ENCODE measurements around the gene SFXN4.

DNA sequence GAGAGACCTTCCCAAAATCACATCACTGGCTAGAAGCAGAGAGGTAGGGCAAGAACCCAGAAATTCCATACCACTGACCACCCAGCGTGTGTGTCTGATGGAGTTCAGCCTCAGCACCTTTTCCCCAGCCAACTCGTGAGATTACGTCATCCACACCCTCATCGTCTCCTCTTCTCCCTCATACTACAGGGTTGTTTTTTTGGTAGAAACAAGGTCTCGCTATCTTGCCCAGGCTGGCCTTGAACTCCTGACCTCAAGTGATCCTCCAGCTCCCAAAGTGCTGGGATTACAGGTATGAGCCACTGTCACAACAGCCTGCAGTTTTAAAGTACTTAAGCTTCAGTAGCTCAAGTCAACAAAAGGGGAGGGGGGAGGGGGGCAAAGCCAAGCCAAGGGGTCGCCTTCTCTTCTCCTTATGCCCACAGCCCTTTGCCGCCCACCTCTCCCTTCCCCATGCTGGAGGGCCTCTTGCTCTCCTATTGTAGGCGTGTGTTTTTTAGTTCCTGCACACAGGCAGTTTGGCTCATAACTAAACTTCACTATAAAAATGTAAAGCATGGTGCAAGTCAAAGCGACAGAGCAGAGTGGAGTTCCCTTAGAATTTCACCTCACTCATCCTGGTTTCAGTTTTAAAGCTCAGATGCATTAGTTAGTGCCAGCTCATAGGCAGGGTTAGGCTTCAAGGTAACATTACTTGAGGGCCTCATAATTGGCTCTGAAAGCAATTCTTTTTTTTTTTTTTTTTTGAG is 18.3 kb upstream of the SFXN4 start:
- TF ChIP-seq, protein P1, sequence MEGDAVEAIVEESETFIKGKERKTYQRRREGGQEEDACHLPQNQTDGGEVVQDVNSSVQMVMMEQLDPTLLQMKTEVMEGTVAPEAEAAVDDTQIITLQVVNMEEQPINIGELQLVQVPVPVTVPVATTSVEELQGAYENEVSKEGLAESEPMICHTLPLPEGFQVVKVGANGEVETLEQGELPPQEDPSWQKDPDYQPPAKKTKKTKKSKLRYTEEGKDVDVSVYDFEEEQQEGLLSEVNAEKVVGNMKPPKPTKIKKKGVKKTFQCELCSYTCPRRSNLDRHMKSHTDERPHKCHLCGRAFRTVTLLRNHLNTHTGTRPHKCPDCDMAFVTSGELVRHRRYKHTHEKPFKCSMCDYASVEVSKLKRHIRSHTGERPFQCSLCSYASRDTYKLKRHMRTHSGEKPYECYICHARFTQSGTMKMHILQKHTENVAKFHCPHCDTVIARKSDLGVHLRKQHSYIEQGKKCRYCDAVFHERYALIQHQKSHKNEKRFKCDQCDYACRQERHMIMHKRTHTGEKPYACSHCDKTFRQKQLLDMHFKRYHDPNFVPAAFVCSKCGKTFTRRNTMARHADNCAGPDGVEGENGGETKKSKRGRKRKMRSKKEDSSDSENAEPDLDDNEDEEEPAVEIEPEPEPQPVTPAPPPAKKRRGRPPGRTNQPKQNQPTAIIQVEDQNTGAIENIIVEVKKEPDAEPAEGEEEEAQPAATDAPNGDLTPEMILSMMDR (IDR thresholded peaks at IDR 0.05), result no peak
- no peak for TF ChIP-seq POLR2A (IDR thresholded peaks at IDR 0.05)

All from adrenal gland (tissue), 5 donors.